ENCODE measurements around the gene OR6C1. TPM values are rescaled to one million over a fixed set of nuclear protein-coding genes. Genes with fewer than 3 reads are reported as not detected.
"Not testable (repeated sequence)": the region's sequence is repeated elsewhere in the genome, so short reads cannot be mapped to it uniquely, and the experiment has no call there.

Gene OR6C1
- not detected for polyA plus RNA-seq (ENCODE audit: insufficient read length in 4 of 4)

DNA sequence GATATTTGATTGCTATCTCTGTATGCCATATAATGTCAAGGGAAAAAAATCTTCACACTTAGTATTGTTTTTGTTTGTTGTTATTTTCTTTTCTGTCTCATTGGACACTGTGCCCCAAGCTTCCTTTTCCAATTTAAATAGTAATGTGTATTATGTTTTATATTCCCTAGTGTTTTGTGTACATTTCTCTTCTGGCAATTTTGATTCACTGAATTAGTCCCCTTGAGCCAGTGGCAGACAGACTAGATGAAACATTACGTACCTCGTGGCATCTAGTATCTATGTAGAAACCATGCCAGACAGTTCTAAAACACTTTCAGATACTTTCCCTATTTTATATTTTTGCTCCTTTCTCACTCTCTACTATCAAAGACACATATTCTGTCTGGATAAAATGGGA is at the start of gene OR6C1:
TSS of gene OR6C1 (plus strand) at position 301 of the 400 bp plus-strand sequence. CDS start 6,257 bp downstream, outside the sequence.
- no peak for DNase-seq (ENCODE audit: low read depth in 4 of 4, low spot score in 3 of 4)

DNA sequence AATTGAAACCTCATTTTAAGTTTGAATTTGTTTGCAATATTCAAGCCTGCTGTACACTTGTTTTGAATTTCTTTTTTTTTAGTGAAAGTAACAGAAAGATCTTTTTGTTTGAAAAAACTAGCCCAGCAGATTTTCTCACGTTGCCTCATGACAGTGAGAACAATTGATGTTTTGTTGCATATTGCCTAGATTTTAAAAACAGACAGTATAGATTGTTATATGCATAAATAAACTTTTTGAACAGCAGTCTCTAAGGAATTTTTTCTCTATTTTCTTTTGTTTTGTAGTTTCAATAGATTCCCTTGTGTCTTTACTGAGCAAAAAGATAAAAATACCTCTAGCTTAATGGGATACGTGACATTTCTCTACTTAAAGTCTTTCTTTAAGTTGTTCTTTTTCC is 33.2 kb upstream of the OR6C1 start:
- DNase-seq (ENCODE audit: low read depth in 4 of 4, low spot score in 3 of 4) = no peak

DNA sequence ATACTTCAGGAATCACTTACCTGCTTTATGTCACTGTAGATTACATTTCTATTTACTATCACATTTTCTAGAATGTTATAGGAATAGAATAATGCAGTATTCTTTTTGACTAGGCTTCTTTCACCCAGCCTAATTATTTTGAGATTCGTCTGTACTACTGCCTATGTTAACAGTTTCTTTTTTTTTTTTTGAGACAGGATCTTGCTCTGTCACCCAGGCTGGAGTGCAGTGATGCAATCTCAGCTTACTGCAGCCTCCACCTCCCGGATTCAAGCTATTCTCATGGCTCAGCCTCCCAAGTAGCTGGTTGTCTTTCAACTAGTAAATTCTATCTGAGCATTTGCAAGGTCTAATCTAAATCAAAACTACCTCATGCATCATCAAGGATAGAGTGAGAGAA is 24.1 kb upstream of the OR6C1 start:
- no peak for DNase-seq (ENCODE audit: low read depth in 4 of 4, low spot score in 3 of 4)

DNA sequence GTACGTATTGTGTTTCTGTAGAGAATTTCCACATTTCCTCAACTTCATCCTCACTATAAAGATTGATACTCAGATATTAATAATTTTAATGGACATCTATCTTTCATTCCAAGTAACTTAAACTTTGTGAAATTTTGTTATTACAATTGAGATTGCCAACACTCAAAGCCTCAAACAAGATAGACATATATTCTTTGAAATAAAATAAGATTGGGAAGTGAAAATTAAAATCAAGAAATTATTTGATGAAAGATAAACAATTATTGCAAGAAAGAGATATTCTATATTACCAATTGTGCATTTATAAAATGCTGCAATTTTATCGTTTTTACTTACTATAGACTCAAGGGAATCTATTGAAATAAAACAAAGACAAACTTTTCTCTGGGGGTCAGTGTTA is 17.7 kb upstream of the OR6C1 start, which contains the start of gene OR6C6:
TSS of gene OR6C6 (minus strand) at position 101 of the 400 bp plus-strand sequence. CDS start 1,337 bp downstream, outside the sequence.
- DNase-seq (ENCODE audit: low read depth in 4 of 4, low spot score in 3 of 4) = no peak

DNA sequence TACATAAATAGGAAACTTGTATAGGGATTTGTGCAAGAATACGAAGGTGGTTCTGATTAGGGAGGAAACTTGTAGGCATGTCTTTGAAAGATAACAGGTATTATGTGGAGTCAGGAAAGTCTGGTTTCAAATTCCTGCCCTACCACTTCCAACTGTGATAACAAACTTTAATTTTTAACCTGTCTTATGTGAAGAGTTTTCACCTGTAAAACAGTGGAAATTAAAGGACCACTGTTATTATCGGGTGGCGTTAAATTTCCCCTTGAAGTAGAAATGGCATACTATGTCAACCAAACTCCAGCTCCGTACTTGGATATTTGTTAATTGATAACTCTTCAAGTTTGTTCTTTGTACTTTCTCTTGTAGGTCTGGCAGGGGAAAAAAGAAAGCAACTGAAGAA is 6.1 kb downstream of the OR6C1 start:
- DNase-seq (ENCODE audit: low read depth in 4 of 4, low spot score in 3 of 4) = no peak

DNA sequence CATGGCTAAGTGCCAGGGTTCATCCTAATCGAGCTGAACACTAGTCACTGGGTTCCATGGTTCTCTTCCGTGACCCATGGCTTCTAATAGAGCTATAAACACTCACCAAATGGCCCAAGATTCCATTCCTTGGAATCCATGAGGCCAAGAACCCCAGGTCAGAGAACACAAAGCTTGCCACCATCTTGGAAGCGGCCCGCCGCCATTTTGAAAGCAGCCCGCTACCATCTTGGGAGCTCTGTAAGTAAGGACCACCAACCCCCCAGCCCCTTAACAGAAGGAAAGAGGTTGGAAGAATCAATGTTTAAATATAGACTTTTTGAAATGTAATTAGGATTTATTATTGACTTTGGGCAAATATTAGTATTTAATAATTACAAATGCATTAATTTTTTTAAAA is 11.7 kb downstream of the OR6C1 start:
- not testable (repeated sequence) for DNase-seq (ENCODE audit: low read depth in 4 of 4, low spot score in 3 of 4)

DNA sequence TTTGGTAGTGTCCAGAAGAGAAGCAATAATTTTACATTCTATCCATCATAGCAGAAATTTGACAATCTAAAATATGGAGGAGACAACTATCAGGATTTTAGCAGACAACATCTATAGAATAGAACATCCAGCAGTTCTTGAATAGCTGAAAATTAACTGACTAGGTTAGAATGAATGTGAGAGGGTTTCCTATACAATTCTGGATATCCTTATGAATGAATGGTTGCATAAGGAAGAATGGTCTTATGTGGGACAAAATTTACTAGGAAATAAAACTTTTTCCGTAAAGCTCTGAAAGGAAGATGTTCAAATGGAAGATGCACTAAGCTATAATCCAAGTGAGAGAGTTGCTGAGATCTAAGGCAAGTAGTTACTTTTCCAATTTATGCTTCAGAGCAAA is 16.3 kb downstream of the OR6C1 start, which contains the start of gene OR6C3:
TSS of gene OR6C3 (plus strand) at position 301 of the 400 bp plus-strand sequence. CDS start 955 bp downstream, outside the sequence.
- DNase-seq (ENCODE audit: low read depth in 4 of 4, low spot score in 3 of 4) = no peak

DNA sequence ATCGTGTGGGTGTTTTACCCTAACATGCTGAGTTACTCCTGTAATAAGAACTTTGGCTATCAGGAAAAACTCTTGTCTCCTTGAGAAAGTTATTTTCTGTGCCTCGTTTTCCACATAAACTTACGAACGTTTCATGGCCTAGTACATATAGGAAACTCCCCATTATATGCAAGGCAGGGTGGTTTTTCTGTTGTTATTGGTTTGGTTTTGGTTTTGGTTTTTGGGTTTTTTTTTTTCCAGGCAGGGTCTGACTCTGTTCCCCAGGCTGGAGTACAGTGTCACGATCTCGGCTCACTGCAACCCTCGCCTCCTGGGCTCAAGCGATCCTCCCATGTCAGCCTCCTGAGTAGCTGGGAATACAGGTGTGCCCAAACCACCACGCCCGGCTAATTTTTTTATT is 21.9 kb downstream of the OR6C1 start:
- no peak for DNase-seq (ENCODE audit: low read depth in 4 of 4, low spot score in 3 of 4)

DNA sequence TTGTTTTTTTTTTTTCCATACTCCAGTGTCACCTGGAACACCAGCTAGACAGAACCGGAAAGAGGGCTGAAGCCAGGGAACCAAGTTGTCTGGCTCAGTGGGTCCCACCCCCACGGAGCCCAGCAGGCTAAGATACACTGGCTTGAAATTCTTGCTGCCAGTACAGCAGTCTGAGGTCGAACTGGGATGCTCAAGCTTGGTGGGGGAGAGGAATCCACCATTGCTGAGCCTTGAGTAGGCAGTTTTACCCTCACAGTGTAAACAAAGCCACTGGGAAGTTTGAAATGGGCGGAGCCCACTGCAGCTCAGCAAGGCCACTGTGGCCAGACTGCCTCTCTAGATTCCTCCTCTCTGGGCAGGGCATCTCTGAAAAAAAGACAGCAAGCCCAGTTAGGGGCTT is 41.2 kb downstream of the OR6C1 start:
- DNase-seq (ENCODE audit: low read depth in 4 of 4, low spot score in 3 of 4) = not testable (repeated sequence)

DNA sequence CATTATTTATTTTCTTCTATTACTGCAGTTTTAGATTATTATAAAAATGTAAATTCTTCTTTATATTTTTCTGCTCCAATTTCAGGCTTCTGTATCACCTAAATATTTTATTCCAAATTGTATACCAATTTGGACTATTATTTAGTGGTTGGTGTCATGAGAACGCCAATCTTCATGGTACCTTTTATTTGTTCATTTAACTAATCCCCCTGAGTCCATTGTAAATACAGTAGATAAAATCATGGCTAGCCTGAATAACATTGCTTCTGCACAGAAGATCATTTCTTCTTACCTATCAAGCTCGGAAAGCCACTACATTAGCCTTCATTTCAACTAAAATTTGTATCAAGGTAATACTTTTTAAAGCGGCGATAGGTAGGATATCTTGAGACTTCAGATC is 48.5 kb downstream of the OR6C1 start, which contains the start of gene OR6C75:
TSS of gene OR6C75 (plus strand) at position 301 of the 400 bp plus-strand sequence. CDS start 2,136 bp downstream, outside the sequence.
- DNase-seq (ENCODE audit: low read depth in 4 of 4, low spot score in 3 of 4) = no peak

DNA sequence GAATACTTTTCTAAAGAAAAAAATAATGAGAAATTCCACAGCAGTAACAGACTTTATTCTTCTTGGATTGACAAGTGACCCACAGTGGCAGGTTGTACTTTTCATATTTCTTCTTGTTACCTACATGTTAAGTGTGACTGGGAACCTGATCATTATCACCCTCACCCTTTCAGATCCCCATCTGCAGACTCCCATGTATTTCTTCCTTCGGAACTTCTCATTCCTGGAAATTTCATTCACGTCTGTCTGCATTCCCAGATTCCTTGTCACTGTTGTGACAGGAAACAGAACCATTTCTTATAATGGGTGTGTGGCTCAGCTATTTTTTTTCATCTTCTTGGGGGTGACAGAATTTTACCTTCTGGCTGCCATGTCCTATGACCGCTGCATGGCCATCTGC is 50.9 kb downstream of the OR6C1 start:
- no peak for DNase-seq (ENCODE audit: low read depth in 4 of 4, low spot score in 3 of 4)

Other genes with a start within 250 kb of the OR6C1 start
- gene OR9K2, start 187.9 kb upstream of the OR6C1 start, polyA plus RNA-seq (ENCODE audit: insufficient read length in 4 of 4) = not detected
- not detected for gene OR10A7, start 93.3 kb upstream of the OR6C1 start, polyA plus RNA-seq (ENCODE audit: insufficient read length in 4 of 4)
- gene OR6C74, start 69.7 kb upstream of the OR6C1 start, polyA plus RNA-seq (ENCODE audit: insufficient read length in 4 of 4) = not detected
- gene OR6C6, start 17.8 kb upstream of the OR6C1 start, polyA plus RNA-seq (ENCODE audit: insufficient read length in 4 of 4) = under 1 TPM in 1 of 4 donors, not detected in 3; 0.04 TPM
- gene OR6C3, start 16.4 kb downstream of the OR6C1 start, polyA plus RNA-seq (ENCODE audit: insufficient read length in 4 of 4) = not detected
- under 1 TPM in 1 of 4 donors, not detected in 3; 0.03 TPM for gene OR6C75, start 48.6 kb downstream of the OR6C1 start, polyA plus RNA-seq (ENCODE audit: insufficient read length in 4 of 4)
- gene OR6C65, start 86.2 kb downstream of the OR6C1 start, polyA plus RNA-seq (ENCODE audit: insufficient read length in 4 of 4) = not detected
- not detected for gene OR6C76, start 111.9 kb downstream of the OR6C1 start, polyA plus RNA-seq (ENCODE audit: insufficient read length in 4 of 4)
- not detected for gene OR6C2, start 129.7 kb downstream of the OR6C1 start, polyA plus RNA-seq (ENCODE audit: insufficient read length in 4 of 4)
- not detected for gene OR6C70, start 155.8 kb downstream of the OR6C1 start, polyA plus RNA-seq (ENCODE audit: insufficient read length in 4 of 4)
- not detected for gene OR6C68, start 178.0 kb downstream of the OR6C1 start, polyA plus RNA-seq (ENCODE audit: insufficient read length in 4 of 4)
- gene OR6C4, start 235.3 kb downstream of the OR6C1 start, polyA plus RNA-seq (ENCODE audit: insufficient read length in 4 of 4) = under 1 TPM in 1 of 4 donors, not detected in 3; 0.01 TPM

All from right renal pelvis (tissue), 4 donors.